ENCODE data around the gene ZNF263.

DNA sequence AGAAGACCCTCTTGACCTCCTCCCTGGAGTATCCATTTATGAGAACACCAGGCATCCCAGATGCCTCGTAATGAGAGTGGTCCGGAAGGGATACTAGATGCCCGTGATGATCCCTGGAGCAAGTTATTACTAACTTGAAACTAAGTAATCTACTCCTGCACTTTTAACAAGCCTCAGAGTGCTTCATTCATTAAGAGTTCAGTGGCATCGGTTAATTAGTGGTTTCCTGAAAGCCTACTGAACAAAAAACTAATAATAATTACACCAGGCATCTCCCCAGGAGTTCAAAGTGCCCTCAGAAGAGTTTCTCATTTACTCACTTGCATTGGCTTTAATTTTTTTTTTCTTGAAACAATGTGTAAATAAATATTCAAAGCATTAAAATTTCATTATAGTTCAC, 44.2 kb downstream of the ZNF263 start:
- TF ChIP-seq, protein P1, sequence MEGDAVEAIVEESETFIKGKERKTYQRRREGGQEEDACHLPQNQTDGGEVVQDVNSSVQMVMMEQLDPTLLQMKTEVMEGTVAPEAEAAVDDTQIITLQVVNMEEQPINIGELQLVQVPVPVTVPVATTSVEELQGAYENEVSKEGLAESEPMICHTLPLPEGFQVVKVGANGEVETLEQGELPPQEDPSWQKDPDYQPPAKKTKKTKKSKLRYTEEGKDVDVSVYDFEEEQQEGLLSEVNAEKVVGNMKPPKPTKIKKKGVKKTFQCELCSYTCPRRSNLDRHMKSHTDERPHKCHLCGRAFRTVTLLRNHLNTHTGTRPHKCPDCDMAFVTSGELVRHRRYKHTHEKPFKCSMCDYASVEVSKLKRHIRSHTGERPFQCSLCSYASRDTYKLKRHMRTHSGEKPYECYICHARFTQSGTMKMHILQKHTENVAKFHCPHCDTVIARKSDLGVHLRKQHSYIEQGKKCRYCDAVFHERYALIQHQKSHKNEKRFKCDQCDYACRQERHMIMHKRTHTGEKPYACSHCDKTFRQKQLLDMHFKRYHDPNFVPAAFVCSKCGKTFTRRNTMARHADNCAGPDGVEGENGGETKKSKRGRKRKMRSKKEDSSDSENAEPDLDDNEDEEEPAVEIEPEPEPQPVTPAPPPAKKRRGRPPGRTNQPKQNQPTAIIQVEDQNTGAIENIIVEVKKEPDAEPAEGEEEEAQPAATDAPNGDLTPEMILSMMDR (IDR thresholded peaks at IDR 0.05; ENCODE audit: insufficient read depth, low read length) = no peak
- TF ChIP-seq POLR2AphosphoS5 (IDR thresholded peaks at IDR 0.05; ENCODE audit: low read depth) = no peak
